Fibroblast of lung (primary cell): ENCODE data around the gene CITED2.

Source experiments
- EZH2 ChIP-seq: IDR thresholded peaks from 2 replicates; pipeline ENCODE4 v1.5.1; 2012; ENCODE audit warnings: low read length, control low read depth, mild to moderate bottlenecking; ENCODE audit errors: missing control alignments
- TF ChIP-seq, protein P1 (sequence below), 2 donors: IDR thresholded peaks in 1 of 2; conservative IDR thresholded peaks in 1 of 2; 1 replicate in 1 of 2; 2 replicates in 1 of 2; pipeline ENCODE4 v1.5.1; 2011 to 2012; ENCODE audit warnings: low read length in 2 of 2, control low read depth in 1 of 2, inconsistent platforms in 1 of 2, low read depth in 1 of 2, mild to moderate bottlenecking in 1 of 2

DNA sequence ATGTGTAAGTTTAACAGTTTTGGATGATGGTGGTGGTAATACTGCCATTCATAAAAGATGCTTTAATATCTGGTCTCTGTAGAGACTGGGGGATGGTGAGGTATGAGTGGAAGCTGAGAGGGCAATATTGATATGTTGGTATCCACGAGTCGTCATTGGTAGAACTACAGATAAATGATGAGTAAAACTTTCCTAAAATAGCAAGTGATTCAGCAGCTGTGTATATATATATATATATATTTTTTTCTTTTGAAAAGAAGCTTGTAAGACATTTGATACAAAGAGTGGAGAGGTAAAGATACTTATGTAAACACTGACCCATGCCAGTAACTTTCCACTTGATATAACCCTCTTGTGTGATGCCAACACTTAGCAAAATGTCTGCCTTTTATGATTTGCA lies 41.7 kb upstream of the CITED2 start:
- TF ChIP-seq EZH2: no peak
- TF ChIP-seq, protein P1, sequence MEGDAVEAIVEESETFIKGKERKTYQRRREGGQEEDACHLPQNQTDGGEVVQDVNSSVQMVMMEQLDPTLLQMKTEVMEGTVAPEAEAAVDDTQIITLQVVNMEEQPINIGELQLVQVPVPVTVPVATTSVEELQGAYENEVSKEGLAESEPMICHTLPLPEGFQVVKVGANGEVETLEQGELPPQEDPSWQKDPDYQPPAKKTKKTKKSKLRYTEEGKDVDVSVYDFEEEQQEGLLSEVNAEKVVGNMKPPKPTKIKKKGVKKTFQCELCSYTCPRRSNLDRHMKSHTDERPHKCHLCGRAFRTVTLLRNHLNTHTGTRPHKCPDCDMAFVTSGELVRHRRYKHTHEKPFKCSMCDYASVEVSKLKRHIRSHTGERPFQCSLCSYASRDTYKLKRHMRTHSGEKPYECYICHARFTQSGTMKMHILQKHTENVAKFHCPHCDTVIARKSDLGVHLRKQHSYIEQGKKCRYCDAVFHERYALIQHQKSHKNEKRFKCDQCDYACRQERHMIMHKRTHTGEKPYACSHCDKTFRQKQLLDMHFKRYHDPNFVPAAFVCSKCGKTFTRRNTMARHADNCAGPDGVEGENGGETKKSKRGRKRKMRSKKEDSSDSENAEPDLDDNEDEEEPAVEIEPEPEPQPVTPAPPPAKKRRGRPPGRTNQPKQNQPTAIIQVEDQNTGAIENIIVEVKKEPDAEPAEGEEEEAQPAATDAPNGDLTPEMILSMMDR (conservative IDR thresholded peaks at IDR 0.05 in 1 of 2, IDR thresholded peaks at IDR 0.05 in 1 of 2; ENCODE audit: low read depth in 1 of 2, low read length in 2 of 2): no peak
